Measurements from ENCODE around the gene KIF19. TPM values are rescaled to one million over a fixed set of nuclear protein-coding genes. Genes with fewer than 3 reads are reported as not detected.

Gene KIF19
- total and polyA plus RNA-seq, 2 of the 8 experiments (the other 6 are each of a cell fraction or from before 2014, with no cell fraction given) = 0.52 to 0.77 TPM

- TF ChIP-seq CTCF (IDR thresholded peaks at IDR 0.05; ENCODE audit: control extremely low read depth in 1 of 3, insufficient read depth in 1 of 3, low read depth in 1 of 3, low read length in 3 of 3) = no peak
- TF ChIP-seq CHD1 (IDR thresholded peaks at IDR 0.05; ENCODE audit: low read depth, low read length) = no peak
- TF ChIP-seq YY1 (IDR thresholded peaks at IDR 0.05; ENCODE audit: low read depth, low read length) = no peak
- no peak for TF ChIP-seq CBX8 (IDR thresholded peaks at IDR 0.05; ENCODE audit: borderline replicate concordance, low read depth, low read length)
- TF ChIP-seq SIRT6 (IDR thresholded peaks at IDR 0.05; ENCODE audit: low read length) = no peak
- no peak for TF ChIP-seq RFX5 (IDR thresholded peaks at IDR 0.05; ENCODE audit: borderline replicate concordance, low read depth, low read length)
- no peak for TF ChIP-seq MAX (IDR thresholded peaks at IDR 0.05)
- no peak for TF ChIP-seq SP4 (IDR thresholded peaks at IDR 0.05; ENCODE audit: low read length)
- TF ChIP-seq MAFK (IDR thresholded peaks at IDR 0.05; ENCODE audit: low read depth, low read length) = no peak
Observed at GRCh38 chr17:74276541-74277009, 49.5 kb upstream of the KIF19 start (continued).

All from H1 (cell line).